Measurements from ENCODE around the gene PCNX1.
"Not testable (repeated sequence)": the region's sequence is repeated elsewhere in the genome, so short reads cannot be mapped to it uniquely, and the experiment has no call there.

PCNX1 gene

DNA sequence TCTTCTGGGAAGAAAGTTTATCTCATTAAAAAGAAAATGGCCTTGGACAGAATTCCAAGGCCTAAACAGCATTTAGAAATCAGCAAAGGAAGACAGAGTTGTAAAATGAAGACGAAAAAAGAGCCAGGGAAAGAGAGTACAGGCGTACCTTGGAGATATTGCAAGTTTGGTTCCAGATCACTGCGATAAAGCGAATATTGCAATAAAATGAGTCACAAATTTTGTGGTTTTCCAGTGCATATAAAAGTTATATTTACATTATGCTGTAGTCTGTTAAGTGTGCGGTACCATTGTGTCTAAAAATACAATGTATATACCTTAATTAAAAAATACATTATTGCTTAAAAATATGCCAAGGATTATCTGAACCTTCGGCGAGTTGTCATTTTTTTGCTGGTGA is 9.0 kb downstream of the PCNX1 start:
- DNase-seq (ENCODE audit: low read depth, low spot score) = no peak

DNA sequence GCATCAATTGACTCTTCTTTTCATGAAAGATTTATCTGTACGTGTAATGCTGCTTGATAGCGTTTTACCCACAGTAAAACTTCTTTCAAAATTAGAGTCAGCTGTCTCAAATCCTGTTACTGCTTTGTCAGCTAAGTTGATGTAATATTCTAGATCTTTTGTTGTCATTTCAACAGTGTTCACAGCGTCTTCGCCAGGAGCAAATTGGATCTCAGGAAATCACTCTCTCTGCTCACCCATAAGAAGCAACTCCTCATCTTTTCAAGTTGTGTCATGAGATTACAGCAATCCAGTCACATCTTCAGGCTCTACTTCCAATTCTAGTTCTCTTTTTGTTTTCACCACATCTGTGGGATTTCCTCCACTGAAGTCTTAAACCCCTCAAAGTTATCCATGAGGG is 9.5 kb downstream of the PCNX1 start:
- DNase-seq (ENCODE audit: low read depth, low spot score) = no peak

DNA sequence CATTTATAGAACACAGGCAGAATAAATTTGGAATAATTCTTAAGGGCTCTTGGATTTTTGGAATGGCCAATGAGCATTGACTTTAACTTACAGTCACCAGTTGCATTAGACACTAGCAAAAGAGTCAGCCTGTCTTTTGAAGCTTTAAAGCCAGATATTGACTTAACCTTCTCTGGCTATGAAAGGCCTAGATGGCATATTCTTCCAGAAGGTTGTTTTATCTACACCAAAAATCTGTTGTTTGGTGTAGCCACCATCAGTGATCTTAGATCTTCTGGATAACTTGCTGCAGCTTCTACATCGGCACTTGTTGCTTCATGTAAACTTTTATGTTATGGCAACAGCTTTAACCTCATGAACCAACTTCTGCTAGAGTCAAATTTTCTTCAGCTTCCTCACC is 10.4 kb downstream of the PCNX1 start:
- DNase-seq (ENCODE audit: low read depth, low spot score) = no peak

DNA sequence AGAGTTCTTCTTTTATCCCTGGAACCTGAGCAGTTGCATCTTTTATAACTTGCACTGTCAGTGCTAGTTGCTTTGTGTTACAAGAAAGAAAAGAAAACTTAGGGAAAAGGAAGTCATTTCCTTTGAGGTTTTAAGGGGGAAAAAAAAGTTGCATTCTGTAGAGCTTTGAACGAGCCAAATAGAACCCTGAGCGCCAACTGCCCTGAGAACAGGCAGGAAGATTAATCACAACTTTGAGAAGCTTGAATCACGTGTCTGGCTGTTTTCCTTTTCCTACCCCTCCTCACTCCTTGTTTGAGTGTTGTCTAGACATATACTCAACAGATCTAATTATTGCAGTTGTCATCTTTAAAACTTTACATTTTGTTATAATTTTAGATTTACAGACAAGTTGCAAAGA is 12.5 kb downstream of the PCNX1 start:
- no peak for DNase-seq (ENCODE audit: low read depth, low spot score)

DNA sequence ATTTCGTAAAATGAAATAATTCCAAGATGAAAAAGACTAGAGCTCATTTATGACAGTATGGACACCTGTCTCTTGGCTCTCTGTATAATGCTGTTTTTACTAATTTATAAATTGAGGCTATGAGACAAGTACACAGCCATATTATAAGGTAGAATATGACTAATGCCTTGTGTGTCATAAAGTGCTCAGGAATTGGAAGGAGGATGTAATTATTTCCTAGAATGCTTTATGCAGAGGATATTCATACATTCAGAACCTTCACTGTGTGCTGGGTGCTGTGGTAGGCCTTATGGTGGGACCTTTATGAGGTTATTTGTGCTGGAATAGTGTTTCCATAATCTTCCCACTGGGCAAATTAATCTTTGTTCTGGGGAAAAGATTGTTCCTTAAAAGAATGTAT is 13.3 kb downstream of the PCNX1 start:
- DNase-seq (ENCODE audit: low read depth, low spot score) = no peak

DNA sequence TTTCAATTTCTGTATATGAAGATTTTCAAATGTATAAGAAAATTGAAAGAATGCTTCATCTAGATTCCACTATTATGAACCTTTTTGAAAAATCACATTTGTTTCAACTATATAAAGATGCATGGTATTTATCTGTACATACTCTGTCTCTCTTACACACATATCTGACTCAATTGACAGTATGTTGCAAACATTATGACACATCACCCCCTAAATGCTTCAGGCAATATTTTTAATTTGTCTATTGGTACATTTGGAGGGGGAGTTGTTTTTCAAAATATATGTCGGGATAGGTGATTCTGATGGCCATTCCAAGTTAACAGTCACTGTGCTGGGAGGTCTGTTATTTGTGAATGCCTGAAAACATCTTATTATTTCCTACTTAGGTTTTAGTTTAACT is 14.4 kb downstream of the PCNX1 start:
- DNase-seq (ENCODE audit: low read depth, low spot score) = no peak

DNA sequence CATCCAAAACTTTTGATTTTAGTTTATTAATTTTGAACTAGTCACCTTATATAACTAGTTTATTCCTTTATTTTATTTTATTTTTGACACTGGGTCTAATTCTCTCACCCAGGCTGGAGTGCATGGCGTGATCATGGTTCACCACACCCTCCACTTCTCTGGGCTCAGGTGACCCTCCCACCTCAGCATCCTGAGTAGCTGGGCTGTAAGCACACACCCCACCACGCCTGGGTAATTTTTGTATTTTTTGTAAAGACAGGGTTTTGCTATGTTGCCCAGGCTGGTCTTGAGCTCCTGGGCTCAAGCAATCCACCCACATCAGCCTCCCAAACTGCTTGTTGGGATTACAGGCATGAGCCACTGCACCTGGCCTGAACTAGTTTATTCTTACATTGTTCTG is 17.3 kb downstream of the PCNX1 start:
- DNase-seq (ENCODE audit: low read depth, low spot score) = no peak

DNA sequence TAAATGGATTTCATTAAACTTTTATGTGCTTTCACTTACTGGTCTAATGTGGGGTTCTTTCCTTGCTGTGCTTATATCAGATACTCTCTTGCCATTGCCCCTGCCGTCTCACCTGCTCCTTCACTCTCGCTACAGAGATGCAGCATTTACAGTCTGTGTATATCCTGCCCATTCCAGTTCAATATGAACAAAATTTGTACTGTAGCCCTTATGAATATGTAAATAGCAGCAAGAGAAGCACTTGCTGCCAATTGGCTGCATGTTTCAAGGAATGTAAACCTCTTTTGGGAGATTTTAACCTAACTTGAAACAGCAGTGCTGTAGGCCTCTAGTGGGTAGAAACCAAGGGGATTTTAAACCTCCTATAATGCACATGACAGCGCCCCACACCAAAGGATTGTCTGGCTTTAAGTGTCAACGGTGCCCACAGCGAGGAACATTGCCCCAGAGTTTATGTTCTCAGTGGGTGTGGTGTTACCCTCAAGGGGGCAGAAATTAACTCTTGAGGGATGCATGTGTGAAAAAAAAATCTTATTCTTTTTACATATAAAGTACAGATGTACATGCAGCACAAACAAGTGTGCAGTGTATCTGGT is 19.1 kb downstream of the PCNX1 start:
- no peak for DNase-seq (ENCODE audit: low read depth, low spot score)

DNA sequence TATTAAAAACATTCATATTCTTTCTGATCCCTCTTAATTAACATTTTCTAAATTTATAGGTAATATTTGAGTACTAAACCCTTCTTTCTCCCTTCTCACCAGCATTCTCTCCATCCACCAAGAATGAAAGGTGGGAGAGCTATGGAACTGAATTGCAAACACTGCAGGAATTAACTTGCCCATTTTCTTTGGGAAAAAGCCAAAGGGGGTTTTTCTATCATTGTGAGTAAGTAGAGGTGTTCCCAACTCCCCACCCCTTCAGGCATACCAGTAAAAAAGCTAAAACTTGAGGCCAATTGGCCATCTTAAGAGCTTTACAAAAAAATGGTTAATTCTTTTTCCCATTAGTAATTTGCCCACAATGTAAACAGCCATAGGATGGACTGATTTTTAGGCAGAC is 23.7 kb downstream of the PCNX1 start:
- no peak for DNase-seq (ENCODE audit: low read depth, low spot score)

DNA sequence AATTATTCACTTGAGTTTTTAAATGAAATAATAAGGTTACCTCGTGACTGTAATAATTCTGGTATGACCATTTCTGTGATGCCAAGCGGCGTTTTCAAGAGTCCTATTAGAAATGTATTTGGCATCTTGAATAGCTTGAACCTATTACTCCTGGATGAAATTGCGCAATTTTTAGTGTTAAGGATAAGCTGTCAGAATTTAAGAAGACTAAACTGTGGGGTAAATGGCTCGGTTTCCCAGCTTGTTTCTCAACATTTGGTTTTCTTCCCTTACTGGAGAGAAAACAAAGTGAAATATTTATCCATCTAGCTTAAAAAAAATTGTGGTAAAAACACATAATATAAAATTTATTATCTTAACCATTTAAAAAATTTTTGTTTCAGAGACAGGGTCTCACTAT is 26.8 kb downstream of the PCNX1 start:
- no peak for DNase-seq (ENCODE audit: low read depth, low spot score)

DNA sequence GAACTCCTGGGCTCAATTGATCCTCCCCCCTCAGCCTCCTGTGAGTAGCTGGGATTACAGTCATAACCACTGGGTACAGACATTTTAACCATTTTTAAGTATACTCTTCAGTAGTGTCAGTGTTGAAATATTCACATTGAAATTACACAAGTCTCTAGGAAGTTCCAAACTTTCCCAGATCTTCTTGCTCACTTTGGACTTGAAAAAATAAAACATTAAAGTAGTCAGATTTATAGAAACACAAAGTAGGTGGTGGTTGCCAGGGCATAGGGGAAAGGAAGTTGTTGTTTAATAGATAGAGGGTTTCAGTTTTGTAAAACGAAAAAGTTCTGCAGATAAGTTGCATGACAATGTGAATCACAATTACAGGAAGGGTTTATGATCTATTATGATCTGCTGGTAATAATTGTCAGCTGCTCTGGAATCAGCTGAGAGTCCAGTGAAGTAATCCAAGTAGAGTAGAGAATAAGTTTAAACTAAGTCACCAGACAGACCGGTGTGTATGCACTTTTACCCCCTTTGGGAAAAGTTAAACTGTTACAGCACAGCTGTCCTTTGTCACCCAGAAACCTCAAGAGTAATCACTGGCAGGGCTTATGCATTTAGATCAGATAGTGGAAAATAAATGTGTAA is 27.4 kb downstream of the PCNX1 start:
- DNase-seq (ENCODE audit: low read depth, low spot score) = no peak

DNA sequence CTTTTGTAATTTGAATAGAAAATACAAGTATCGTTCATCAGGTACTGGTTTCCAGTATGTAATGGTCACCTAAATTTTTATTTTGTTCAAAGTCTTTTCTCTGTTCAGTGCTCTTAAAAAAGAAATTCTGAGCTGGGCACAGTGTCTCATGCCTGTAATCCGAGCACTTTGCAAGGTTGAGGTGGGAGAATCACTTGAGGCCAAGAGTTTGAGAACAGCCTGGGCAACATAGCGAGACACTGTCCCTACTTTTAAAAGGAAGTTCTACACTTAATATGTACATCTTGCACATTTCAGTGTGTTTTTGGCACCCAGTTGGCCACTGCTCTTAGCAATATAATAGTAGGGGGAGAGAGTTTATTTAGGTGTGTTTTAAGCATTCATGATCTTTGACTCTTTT is 27.9 kb downstream of the PCNX1 start:
- no peak for DNase-seq (ENCODE audit: low read depth, low spot score)

DNA sequence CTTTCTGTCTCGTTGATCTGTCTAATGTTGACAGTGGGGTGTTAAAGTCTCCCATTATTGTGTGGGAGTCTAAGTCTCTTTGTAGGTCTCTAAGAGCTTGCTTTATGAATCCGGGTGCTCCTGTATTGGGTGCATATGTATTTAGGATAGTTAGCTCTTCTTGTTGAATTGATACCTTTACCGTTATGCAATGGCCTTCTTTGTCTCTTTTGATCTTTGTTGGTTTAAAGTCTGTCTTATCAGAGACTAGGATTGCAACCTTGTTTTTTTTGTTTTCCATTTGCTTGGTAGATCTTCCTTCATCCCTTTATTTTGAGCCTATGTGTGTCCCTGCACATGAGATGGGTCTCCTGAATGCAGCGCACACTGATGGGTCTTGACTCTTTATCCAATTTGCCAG is 32.4 kb downstream of the PCNX1 start:
- DNase-seq (ENCODE audit: low read depth, low spot score) = not testable (repeated sequence)

DNA sequence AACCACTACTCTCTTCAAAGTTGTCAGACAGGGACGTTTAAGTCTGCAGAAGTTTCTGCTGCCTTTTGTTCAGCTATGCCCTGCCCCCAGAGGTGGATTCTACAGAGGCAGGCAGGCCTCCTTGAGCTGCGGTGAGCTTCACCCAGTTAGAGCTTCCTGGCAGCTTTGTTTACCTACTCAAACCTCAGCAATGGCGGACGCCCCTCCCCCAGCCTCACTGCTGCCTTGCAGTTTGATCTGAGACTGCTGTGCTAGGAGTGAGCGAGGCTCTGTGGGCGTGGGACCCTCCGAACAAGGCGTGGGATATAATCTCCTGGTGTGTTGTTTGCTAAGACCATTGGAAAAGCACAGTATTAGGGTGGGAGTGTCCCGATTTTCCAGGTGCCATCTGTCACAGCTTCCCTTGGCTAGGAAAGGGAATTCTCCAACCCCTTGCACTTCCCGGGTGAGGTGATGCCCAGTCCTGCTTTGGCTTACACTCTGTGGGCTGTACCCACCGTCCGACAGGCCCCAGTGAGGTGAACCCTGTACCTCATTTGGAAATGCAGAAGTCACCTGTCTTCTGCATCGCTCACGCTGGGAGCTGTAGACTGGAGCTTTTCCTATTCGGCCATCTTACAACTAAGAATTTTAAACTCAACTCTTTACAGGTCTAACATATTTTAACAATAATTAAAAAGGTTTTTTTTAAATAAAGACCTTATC is 34.5 kb downstream of the PCNX1 start:
- DNase-seq (ENCODE audit: low read depth, low spot score) = not testable (repeated sequence)

DNA sequence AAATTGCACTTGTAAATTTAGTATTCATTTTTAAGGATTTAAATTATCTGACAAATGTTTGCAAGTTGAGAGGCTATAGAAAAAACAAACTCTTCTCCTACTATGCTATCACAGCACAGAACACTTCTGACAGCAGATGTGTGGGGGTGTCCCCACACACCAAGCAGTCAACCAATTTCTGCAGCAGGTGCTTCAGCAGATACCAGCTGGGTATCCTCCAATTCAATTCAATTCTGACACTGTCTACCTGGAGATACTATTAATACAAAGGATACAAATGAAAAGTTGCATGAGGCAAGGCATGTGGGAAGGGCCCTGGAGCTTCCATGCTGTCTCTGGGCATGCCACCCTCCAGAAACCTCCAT is 35.1 kb downstream of the PCNX1 start:
- DNase-seq (ENCODE audit: low read depth, low spot score) = no peak

DNA sequence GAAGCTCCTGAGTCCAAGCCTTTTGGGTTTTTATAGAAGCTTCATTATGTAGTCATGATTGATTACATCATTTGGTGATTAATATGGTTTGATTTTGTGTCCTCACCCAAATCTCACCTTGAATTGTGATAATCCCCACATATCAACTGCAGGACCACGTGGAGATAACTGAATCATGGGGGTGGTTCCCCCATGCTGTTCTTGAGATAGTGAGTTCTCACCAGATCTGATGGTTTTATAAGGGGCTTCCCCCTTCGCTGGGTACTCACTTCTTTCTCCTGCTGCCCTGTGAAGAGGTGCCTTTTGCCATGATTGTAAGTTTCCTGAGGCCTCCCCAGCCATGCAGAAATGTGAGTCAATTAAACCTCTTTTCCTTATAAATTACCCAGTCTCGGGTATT is 35.5 kb downstream of the PCNX1 start:
- not testable (repeated sequence) for DNase-seq (ENCODE audit: low read depth, low spot score)

DNA sequence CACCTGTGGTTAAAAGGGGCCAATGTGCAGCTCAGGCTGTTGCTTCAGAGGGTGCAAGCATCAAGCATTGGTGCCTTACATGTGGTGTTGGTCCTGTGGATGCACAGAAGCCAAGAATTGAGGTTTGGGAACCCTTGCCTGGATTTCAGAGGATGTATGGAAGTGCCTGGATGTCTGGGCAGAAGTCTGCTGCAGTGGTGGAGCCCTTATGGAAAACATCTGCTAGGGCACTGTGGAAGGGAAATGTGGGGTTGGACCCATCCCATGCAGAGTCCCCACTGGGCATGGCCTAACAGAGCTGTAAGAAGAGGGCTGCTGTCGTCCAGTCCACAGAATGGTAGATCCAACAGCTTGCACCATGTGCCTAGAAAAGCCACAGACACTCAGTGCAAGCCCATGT is 36.6 kb downstream of the PCNX1 start:
- DNase-seq (ENCODE audit: low read depth, low spot score) = no peak

DNA sequence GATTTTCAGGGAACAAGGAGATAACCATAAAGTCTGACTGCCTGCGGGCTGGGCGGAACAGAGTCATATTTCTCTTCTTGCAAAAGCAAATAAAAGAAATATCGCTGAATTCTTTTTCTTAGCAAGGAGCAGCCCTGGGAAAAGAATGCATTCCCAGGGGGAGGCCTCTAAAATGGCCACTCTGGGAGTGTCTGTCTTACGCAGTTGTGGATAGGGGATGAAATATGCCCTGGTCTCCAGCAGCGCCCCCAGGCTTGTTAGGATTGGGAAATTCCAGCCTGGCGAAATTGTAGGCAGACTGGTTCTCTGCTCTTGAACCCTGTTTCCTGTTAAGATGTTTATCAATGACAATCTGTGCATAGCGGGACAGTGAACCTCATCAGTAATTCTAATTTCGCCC is 40.5 kb downstream of the PCNX1 start:
- DNase-seq (ENCODE audit: low read depth, low spot score) = no peak

DNA sequence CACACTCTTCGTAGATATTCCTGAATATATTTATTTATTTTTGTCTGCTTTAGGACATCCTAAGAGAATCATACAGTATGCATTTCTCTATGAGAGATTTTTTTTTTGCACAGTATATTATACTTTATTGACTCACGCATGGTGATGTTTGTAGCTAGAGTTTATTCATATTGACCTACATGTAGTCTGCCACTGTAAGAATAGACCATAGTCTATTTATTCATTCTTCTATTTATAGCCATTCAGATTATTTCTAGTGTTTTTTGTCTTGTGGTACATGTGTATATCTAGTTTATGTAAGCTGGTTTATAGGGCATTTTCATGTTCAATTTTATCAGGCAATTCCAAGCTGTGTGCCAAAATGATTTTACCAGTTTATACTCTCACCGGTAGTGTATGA is 45.2 kb downstream of the PCNX1 start:
- DNase-seq (ENCODE audit: low read depth, low spot score) = no peak

DNA sequence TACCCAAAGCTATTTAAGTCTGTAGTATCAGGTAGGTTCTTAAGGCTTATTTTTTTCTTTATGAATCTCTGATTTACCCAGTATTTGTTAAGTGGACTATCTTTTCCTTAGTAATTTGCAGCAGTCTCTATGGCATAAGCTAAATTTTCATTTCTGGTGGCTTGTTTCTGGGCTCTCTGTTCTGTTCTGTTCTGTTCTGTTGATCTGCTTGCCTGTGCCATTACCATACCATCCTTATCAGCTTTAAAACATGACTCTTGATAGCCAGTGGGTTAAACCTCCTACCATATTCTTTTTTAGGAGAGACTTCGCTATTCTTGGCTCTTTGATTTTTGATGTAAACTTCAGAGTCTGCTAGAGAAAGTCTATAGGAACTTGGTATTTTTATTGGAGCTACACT is 46.8 kb downstream of the PCNX1 start:
- DNase-seq (ENCODE audit: low read depth, low spot score) = no peak

DNA sequence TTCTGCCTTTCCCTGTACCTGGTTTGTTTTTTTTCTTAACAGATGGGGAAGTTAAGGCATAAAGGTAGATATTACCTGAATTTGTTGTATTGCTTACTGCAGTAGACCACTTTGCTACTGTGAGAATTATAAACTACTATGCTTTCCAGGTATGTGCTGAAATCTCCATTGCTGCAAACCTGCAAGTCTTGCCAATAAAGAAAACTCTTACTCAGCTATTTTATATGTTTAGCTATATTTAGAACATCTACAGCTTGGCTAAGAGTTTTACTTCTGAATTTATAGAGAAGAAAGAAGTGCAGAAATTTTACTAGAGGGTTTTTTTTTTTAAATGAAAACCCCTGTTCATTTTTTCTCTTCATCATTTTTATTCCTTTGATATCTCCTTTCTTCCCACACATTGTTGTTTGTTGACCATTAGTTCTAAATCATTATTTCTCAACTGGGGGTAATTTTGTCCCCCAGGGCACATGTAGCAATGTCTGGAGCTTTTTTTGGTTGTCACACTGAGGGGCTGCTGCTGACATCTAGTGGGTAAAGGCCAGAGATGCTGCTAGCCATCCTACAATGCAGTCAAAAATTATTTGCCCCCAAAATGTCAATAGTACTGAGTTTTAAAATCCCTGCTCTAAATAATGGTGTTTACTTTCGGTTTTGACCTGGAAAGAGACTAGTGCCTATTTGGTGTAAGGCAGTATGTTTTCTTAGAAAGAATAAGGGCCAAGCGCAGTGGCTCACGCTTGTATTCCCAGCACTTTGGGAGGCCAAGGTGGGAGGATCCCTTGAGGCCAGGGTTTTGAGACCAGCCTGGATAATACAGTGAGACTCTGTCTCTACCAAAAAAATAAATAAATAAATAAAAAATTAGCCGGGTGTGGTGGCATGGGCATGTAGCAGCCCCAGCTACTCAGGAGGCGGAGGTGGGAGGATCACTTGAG is 48.6 kb downstream of the PCNX1 start:
- no peak for DNase-seq (ENCODE audit: low read depth, low spot score)

DNA sequence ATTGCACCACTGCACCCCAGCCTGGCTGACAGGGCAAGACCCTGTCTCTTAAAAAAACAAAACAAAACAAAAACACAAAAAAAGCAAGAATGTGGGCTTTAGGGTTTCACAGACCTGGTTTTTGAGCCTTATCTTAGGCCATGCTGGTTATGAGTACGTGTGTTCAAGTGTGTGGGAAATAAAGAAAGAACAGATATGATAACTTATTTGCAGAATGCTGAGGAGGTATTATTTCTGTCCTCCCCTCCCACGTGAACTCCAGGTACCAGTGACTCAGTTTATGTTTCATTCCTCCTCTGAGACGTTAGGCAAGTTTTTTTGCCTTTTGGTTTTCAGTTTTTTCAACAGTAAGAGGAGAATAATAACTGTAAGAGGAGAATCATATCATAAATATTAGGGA is 49.3 kb downstream of the PCNX1 start:
- no peak for DNase-seq (ENCODE audit: low read depth, low spot score)

All from brain pericyte (primary cell).